Endothelial cell of umbilical vein (primary cell): ENCODE data around the gene ERBB2. TPM values are rescaled to one million over a fixed set of nuclear protein-coding genes. Genes with fewer than 3 reads are reported as not detected.

ENCODE experiments used
- BruUV-seq: library from RNA; stranded (reverse); fragments of 400-500 nt; replicated peaks from 2 replicates; lab custom pipeline; 2021; lab: Mats Ljungman, UMichigan
- CTCF ChIA-PET: fragments of 300-600, 350-600 bp; sonication (Branson Sonifier 250); formaldehyde crosslinking; loops from one replicate; lab custom pipeline; 2021; ENCODE audit warnings: antibody characterized with exemption, inconsistent platforms; lab: Charles Lee
- POLR2A ChIA-PET: fragments of 300-600, 350-600 bp; sonication (Branson Sonifier 250); formaldehyde crosslinking; loops from one replicate; lab custom pipeline; 2021; ENCODE audit warnings: antibody characterized with exemption, inconsistent platforms; lab: Charles Lee
- DNase-seq: peaks from one replicate; pipeline ENCODE4 v3.0.0-alpha.2; 2011; ENCODE audit warnings: low read depth, low spot score
- FAIRE-seq: peaks from 2 replicates; lab custom pipeline; 2011; peaks lifted over from hg19 to GRCh38; lab: Jason Lieb, UNC
- H2AFZ ChIP-seq: 2 replicates; pipeline ENCODE4 v1.6.0; 2012; ENCODE audit warnings: low read depth, low read length, control low read depth, inconsistent platforms
- H3K27ac ChIP-seq: 2 replicates; pipeline ENCODE4 v1.5.1; 2011; ENCODE audit warnings: low read depth, mild to moderate bottlenecking, control low read depth, low read length, moderate library complexity; ENCODE audit not compliant: insufficient read depth
- H3K27me3 ChIP-seq, 2 experiments: 2 replicates each; pipeline versions ENCODE4 v1.6.0 to v1.6.1; 2011; ENCODE audit warnings: low read length in 2 of 2, mixed read lengths in 1 of 2; ENCODE audit not compliant: control insufficient read depth in 2 of 2, insufficient read depth in 2 of 2
- H3K36me3 ChIP-seq, 2 experiments: 2 replicates in 1 of 2; 3 replicates in 1 of 2; pipeline ENCODE4 v1.5.1; 2011; ENCODE audit warnings: low read length in 2 of 2, mild to moderate bottlenecking in 1 of 2, moderate library complexity in 1 of 2; ENCODE audit not compliant: control insufficient read depth in 2 of 2, insufficient read depth in 2 of 2; ENCODE audit errors: extremely low read depth in 1 of 2
- H3K4me1 ChIP-seq: 3 replicates; pipeline ENCODE4 v1.5.1; 2011; ENCODE audit warnings: mild to moderate bottlenecking, low read length; ENCODE audit not compliant: control insufficient read depth, insufficient read depth; ENCODE audit errors: extremely low read depth
- H3K4me2 ChIP-seq: 2 replicates; pipeline ENCODE4 v1.6.1; 2011; ENCODE audit warnings: low read length, control low read depth, mixed read lengths; ENCODE audit not compliant: insufficient read depth
- H3K4me3 ChIP-seq, 3 experiments: fragments of 200-600 bp in 1 of 3; sonication (generic), shearing (Covaris generic) in 1 of 3; replicated peaks in 1 of 3; 2 replicates each; pipeline ENCODE4 v1.5.1; 2011 to 2016; ENCODE audit warnings: control low read depth in 3 of 3, low read length in 3 of 3, mild to moderate bottlenecking in 2 of 3, inconsistent platforms in 1 of 3, low read depth in 1 of 3, moderate library complexity in 1 of 3; ENCODE audit not compliant: insufficient read depth in 1 of 3
- H3K79me2 ChIP-seq: 2 replicates; pipeline ENCODE4 v1.6.0; 2012; ENCODE audit warnings: low read length, inconsistent platforms; ENCODE audit not compliant: control insufficient read depth, insufficient read depth
- H3K9ac ChIP-seq: replicated peaks from 2 replicates; pipeline ENCODE3; 2011; ENCODE audit warnings: low read length, control low read depth; ENCODE audit not compliant: insufficient read depth; ENCODE audit errors: extremely low read depth
- H3K9me1 ChIP-seq: replicated peaks from 3 replicates; pipeline ENCODE4 v1.6.0; 2011; ENCODE audit warnings: mild to moderate bottlenecking, low read length; ENCODE audit not compliant: control insufficient read depth, insufficient read depth; ENCODE audit errors: extremely low read depth
- H3K9me3 ChIP-seq: replicated peaks from 2 replicates; pipeline ENCODE4 v1.5.1; 2012; ENCODE audit warnings: low read length, inconsistent platforms; ENCODE audit not compliant: control insufficient read depth, insufficient read depth
- H4K20me1 ChIP-seq: replicated peaks from 2 replicates; pipeline ENCODE3; 2011; ENCODE audit warnings: mild to moderate bottlenecking, low read length; ENCODE audit not compliant: control insufficient read depth, insufficient read depth; ENCODE audit errors: extremely low read depth
- EZH2 ChIP-seq: IDR thresholded peaks from 2 replicates; pipeline ENCODE4 v1.6.1; 2012; ENCODE audit warnings: borderline replicate concordance, low read depth, mild to moderate bottlenecking, moderate library complexity, low read length, inconsistent platforms; ENCODE audit not compliant: severe bottlenecking
- FOS ChIP-seq: IDR thresholded peaks from 2 replicates; pipeline ENCODE4 v1.6.1; 2011; ENCODE audit warnings: mild to moderate bottlenecking, low read length, moderate library complexity, borderline replicate concordance; ENCODE audit not compliant: insufficient read depth
- GATA2 ChIP-seq: IDR thresholded peaks from 2 replicates; pipeline ENCODE4 v1.7.0; 2011; ENCODE audit warnings: low read depth, mild to moderate bottlenecking, moderate library complexity, mixed read lengths, low read length; ENCODE audit not compliant: insufficient read length, insufficient read depth
- JUN ChIP-seq: IDR thresholded peaks from 2 replicates; pipeline ENCODE4 v1.6.1; 2011; ENCODE audit warnings: borderline replicate concordance, low read depth; ENCODE audit not compliant: insufficient read length, insufficient read depth
- MYC ChIP-seq: IDR thresholded peaks from one replicate; pipeline ENCODE4 v1.6.1; 2011; ENCODE audit warnings: mild to moderate bottlenecking, low read depth, low read length
- POLR2A ChIP-seq: IDR thresholded peaks from 2 replicates; pipeline ENCODE4 v1.6.1; 2012; ENCODE audit warnings: low read depth, mild to moderate bottlenecking, control low read depth, low read length
- POLR2AphosphoS5 ChIP-seq: IDR thresholded peaks from 2 replicates; pipeline ENCODE4 v1.6.1; 2012; ENCODE audit warnings: low read depth, mild to moderate bottlenecking, control low read depth, low read length, moderate library complexity; ENCODE audit not compliant: insufficient read depth
- dilution Hi-C: fragments of 300-500 bp; cut with MboI; formaldehyde crosslinking; loops from one replicate; pipeline ENCODE4 v1.15.0; 2019; ENCODE audit warnings: low sequenced_read_pairs; ENCODE audit not compliant: extremely low pct_ligation_motif_present
- intact Hi-C: fragments of 100-400 bp; cut with micrococcal nuclease; formaldehyde crosslinking; loops from one replicate; pipeline ENCODE4 v1.10.0; 2022
- polyA plus RNA-seq, 4 experiments: library from polyadenylated mRNA; depleted of rRNA in 3 of 4; stranded (reverse) in 3 of 4; unstranded in 1 of 4; fragments of >200 nt; gene quantifications; 2 replicates each; pipeline versions ENCODE4 v1.2.1 to v1.2.3, GENCODE V29; 2011 to 2012; ENCODE audit warnings: missing spikeins in 1 of 4
- total RNA-seq: library from RNA; stranded (reverse); gene quantifications from 2 replicates; pipeline ENCODE4 v1.2.3, GENCODE V29; 2021
- TF ChIP-seq, protein P1 (sequence below): IDR thresholded peaks from 2 replicates; pipeline ENCODE4 v1.6.1; 2011; ENCODE audit not compliant: insufficient read depth, insufficient read length
- TF ChIP-seq, protein P2 (sequence below), 2 donors: IDR thresholded peaks; 1 replicate in 1 of 2; 2 replicates in 1 of 2; pipeline ENCODE4 v1.5.1; 2011; ENCODE audit warnings: low read length in 2 of 2, mild to moderate bottlenecking in 2 of 2, moderate library complexity in 2 of 2, control low read depth in 1 of 2, inconsistent platforms in 1 of 2, low read depth in 1 of 2; ENCODE audit not compliant: insufficient read depth in 1 of 2; ENCODE audit errors: extremely low read depth in 1 of 2

Gene ERBB2
- total and polyA plus RNA-seq, 2 donors (not counting 3 experiments of a cell fraction or from before 2014, with no cell fraction given) = 20.6 to 32.9 TPM

DNA sequence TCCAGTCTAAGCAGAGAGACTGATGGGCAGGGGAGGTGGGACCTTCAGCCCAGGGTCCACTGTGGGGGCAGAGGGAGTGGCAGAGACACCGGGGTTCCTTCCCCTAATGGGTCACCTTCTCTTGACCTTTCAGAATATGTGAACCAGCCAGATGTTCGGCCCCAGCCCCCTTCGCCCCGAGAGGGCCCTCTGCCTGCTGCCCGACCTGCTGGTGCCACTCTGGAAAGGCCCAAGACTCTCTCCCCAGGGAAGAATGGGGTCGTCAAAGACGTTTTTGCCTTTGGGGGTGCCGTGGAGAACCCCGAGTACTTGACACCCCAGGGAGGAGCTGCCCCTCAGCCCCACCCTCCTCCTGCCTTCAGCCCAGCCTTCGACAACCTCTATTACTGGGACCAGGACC is 27.7 kb downstream of the ERBB2 start:
- dilution Hi-C loops = no loop called here

DNA sequence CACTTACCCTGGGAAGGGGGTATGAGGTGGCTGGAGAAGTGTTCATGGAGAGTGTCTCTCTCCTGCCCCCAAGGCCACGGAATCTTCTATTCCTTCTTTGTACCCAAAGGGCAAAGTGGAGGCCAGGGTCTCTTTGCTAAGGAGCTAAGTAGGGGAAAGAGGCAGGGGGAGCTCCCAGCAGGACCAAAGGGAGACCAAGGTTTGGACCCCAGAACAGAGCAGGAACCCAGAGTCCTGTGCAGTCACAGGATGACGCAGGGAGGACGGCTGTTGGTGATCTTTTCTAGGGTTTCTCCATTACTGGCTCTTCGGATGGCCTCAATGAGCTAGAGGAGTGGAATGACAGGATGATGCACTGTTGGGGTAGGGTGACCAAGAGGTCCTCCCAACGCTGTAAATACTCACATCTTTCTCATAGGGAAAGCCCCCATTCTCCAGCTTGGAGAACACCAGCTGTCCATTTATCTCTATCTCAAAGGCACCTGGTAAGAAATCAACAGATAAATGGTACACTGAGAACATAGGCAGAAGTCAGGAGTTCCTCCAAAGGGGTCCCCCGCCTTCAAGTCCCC is 29.5 kb downstream of the ERBB2 start:
- dilution Hi-C loops (no loop called here), intact Hi-C loops (no loop called here)
- FAIRE-seq = no peak
- CTCF ChIA-PET = interaction anchor here (0.6 to 3.8 kb wide), 19 partner anchors 10 to 276 kb away, joined by 3 to 33 read pairs (median 6); partner anchors contain the start of genes ERBB2 and PGAP3
- no peak overlapping the region for H3K27ac ChIP-seq
- POLR2A ChIA-PET = interaction anchor here (0.7 kb wide), 1 partner anchor 62 kb away, joined by 5 read pairs; no protein-coding TSS in a partner anchor
- H3K79me2 ChIP-seq = no peaks in the 10 kb centered on the region
- H3K36me3 ChIP-seq = peaks cover 2% of the 10 kb centered on the region in 2 experiments
- peak overlapping the region; percentile 84 for H3K9ac ChIP-seq
- no peak overlapping the region for H2AFZ ChIP-seq
- no peaks in the 10 kb centered on the region for H3K9me1 ChIP-seq
- DNase-seq = no peak
- peaks cover 17% of the 10 kb centered on the region for H3K4me1 ChIP-seq
- peak overlapping the region; percentile 66 for H3K4me2 ChIP-seq
- TF ChIP-seq GATA2 (no peak), POLR2A (no peak), FOS (no peak), JUN (no peak), EZH2 (no peak), MYC (no peak), POLR2AphosphoS5 (no peak)
- TF ChIP-seq, protein P1, sequence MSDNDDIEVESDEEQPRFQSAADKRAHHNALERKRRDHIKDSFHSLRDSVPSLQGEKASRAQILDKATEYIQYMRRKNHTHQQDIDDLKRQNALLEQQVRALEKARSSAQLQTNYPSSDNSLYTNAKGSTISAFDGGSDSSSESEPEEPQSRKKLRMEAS = no peak
- TF ChIP-seq, protein P2, sequence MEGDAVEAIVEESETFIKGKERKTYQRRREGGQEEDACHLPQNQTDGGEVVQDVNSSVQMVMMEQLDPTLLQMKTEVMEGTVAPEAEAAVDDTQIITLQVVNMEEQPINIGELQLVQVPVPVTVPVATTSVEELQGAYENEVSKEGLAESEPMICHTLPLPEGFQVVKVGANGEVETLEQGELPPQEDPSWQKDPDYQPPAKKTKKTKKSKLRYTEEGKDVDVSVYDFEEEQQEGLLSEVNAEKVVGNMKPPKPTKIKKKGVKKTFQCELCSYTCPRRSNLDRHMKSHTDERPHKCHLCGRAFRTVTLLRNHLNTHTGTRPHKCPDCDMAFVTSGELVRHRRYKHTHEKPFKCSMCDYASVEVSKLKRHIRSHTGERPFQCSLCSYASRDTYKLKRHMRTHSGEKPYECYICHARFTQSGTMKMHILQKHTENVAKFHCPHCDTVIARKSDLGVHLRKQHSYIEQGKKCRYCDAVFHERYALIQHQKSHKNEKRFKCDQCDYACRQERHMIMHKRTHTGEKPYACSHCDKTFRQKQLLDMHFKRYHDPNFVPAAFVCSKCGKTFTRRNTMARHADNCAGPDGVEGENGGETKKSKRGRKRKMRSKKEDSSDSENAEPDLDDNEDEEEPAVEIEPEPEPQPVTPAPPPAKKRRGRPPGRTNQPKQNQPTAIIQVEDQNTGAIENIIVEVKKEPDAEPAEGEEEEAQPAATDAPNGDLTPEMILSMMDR (IDR thresholded peaks at IDR 0.05; ENCODE audit: extremely low read depth in 1 of 2, insufficient read depth in 1 of 2, low read depth in 1 of 2, low read length in 2 of 2) = no peak
- H3K27me3 ChIP-seq = no peaks in the 10 kb centered on the region
- peak overlapping the region; percentile 40 to 87 (median 59) for H3K4me3 ChIP-seq
- H4K20me1 ChIP-seq = no peaks in the 10 kb centered on the region
- BruUV-seq = no TSS peak
- H3K9me3 ChIP-seq = no peaks in the 10 kb centered on the region

More for the DNA sequence above, 27.7 kb downstream of the ERBB2 start:
- ChIA-PET POLR2A (no interaction called here), CTCF (interaction anchor here (3.8 kb wide), 1 partner anchor 106 kb away, joined by 33 read pairs; no protein-coding TSS in a partner anchor)
- Histone ChIP-seq H2AFZ (no peak overlapping the region), H3K9me3 (no peaks in the 10 kb centered on the region), H3K79me2 (no peaks in the 10 kb centered on the region), H3K36me3 (peaks cover 2% of the 10 kb centered on the region in 2 experiments), H3K9ac (no peak overlapping the region), H3K4me1 (peaks cover 22% of the 10 kb centered on the region), H3K9me1 (no peaks in the 10 kb centered on the region), H3K4me3 (no peak overlapping the region), H3K27ac (no peak overlapping the region), H3K27me3 (no peaks in the 10 kb centered on the region), H4K20me1 (no peaks in the 10 kb centered on the region), H3K4me2 (no peak overlapping the region)
- TF ChIP-seq, protein P1 = no peak
- TF ChIP-seq GATA2 (no peak), EZH2 (no peak), JUN (no peak)
- no peak for FAIRE-seq
- intact Hi-C loops = no loop called here
- no TSS peak for BruUV-seq
- DNase-seq = no peak
